Keratinocyte (primary cell): ENCODE results near the gene SLC1A3. TPM values are rescaled to one million over a fixed set of nuclear protein-coding genes. Genes with fewer than 3 reads are reported as not detected.
A peak's percentile ranks its signal among the peaks of the same experiment; 100 is the strongest.

Experiments
- DNase-seq: peaks from one replicate; pipeline ENCODE4 v3.0.0-alpha.2; 2011; ENCODE audit warnings: low read depth, missing footprints, low spot score
- FAIRE-seq: peaks from 2 replicates; lab custom pipeline; 2011; peaks lifted over from hg19 to GRCh38; lab: Jason Lieb, UNC
- H2AFZ ChIP-seq: 2 replicates; pipeline ENCODE4 v1.6.0; 2012; ENCODE audit warnings: low read length, control low read depth, inconsistent platforms; ENCODE audit not compliant: control insufficient read depth
- H3K27ac ChIP-seq: 2 replicates; pipeline ENCODE4 v1.5.1; 2011; ENCODE audit warnings: low read length; ENCODE audit not compliant: control insufficient read depth, insufficient read depth
- H3K27me3 ChIP-seq: 3 replicates; pipeline ENCODE4 v1.6.0; 2011; ENCODE audit warnings: low read length; ENCODE audit not compliant: control insufficient read depth, insufficient read depth; ENCODE audit errors: extremely low read depth
- H3K36me3 ChIP-seq, 2 experiments: 2 replicates in 1 of 2; 3 replicates in 1 of 2; pipeline ENCODE4 v1.5.1; 2011; ENCODE audit warnings: low read length in 2 of 2, mild to moderate bottlenecking in 1 of 2; ENCODE audit not compliant: control insufficient read depth in 2 of 2, insufficient read depth in 2 of 2; ENCODE audit errors: extremely low read depth in 1 of 2
- H3K4me1 ChIP-seq: 3 replicates; pipeline ENCODE4 v1.5.1; 2011; ENCODE audit warnings: low read length; ENCODE audit not compliant: control insufficient read depth, insufficient read depth; ENCODE audit errors: extremely low read depth
- H3K4me2 ChIP-seq: 3 replicates; pipeline ENCODE4 v1.6.0; 2011; ENCODE audit warnings: low read depth, low read length; ENCODE audit not compliant: control insufficient read depth, insufficient read depth; ENCODE audit errors: extremely low read depth
- H3K4me3 ChIP-seq, 3 experiments: fragments of 200-600 bp in 1 of 3; sonication (generic) in 1 of 3; 2 replicates in 2 of 3; 3 replicates in 1 of 3; pipeline ENCODE4 v1.5.1; 2011 to 2016; ENCODE audit warnings: low read length in 3 of 3, mild to moderate bottlenecking in 3 of 3, control low read depth in 2 of 3, inconsistent platforms in 1 of 3, low read depth in 1 of 3, mixed read lengths in 1 of 3, mixed run types in 1 of 3, moderate library complexity in 1 of 3; ENCODE audit not compliant: control insufficient read depth in 2 of 3, insufficient read depth in 2 of 3; ENCODE audit errors: extremely low read depth in 1 of 3
- H3K79me2 ChIP-seq: 2 replicates; pipeline ENCODE4 v1.6.0; 2012; ENCODE audit warnings: low read length; ENCODE audit not compliant: control insufficient read depth, insufficient read depth
- H3K9ac ChIP-seq: 3 replicates; pipeline ENCODE4 v1.6.0; 2011; ENCODE audit warnings: low read length; ENCODE audit not compliant: control insufficient read depth, insufficient read depth; ENCODE audit errors: extremely low read depth
- H3K9me1 ChIP-seq: 3 replicates; pipeline ENCODE4 v1.6.0; 2011; ENCODE audit warnings: low read length; ENCODE audit not compliant: control insufficient read depth, insufficient read depth; ENCODE audit errors: extremely low read depth
- H3K9me3 ChIP-seq: 2 replicates; pipeline ENCODE4 v1.5.1; 2012; ENCODE audit warnings: low read depth, low read length; ENCODE audit not compliant: control insufficient read depth
- H4K20me1 ChIP-seq: 3 replicates; pipeline ENCODE4 v1.6.0; 2011; ENCODE audit warnings: low read length; ENCODE audit not compliant: control insufficient read depth, insufficient read depth; ENCODE audit errors: extremely low read depth
- EZH2 ChIP-seq: IDR thresholded peaks from one replicate; pipeline ENCODE4 v1.6.1; 2012; ENCODE audit warnings: inconsistent platforms, mild to moderate bottlenecking, low read length, moderate library complexity
- dilution Hi-C: fragments of 300-500 bp; cut with MboI; formaldehyde crosslinking; loops from one replicate; pipeline ENCODE4 v1.7.0; 2020; ENCODE audit warnings: low sequenced_read_pairs; ENCODE audit not compliant: extremely low pct_ligation_motif_present
- polyA plus RNA-seq, 5 experiments: library from polyadenylated mRNA; depleted of rRNA in 3 of 5; stranded (reverse) in 3 of 5; stranded (forward) in 1 of 5; unstranded in 1 of 5; fragments of >200 nt; gene quantifications; 1 replicate in 1 of 5; 2 replicates in 3 of 5; 3 replicates in 1 of 5; pipeline versions ENCODE4 v1.2.1 to v1.2.3, GENCODE V29; 2011 to 2012; ENCODE audit warnings: missing spikeins in 2 of 5, low read depth in 1 of 5, low replicate concordance in 1 of 5
- TF ChIP-seq, protein P1 (sequence below), 3 experiments: IDR thresholded peaks in 1 of 3; conservative IDR thresholded peaks in 1 of 3; optimal IDR thresholded peaks in 1 of 3; 2 replicates in 2 of 3; 3 replicates in 1 of 3; pipeline versions ENCODE3 to v1.5.1; 2011; ENCODE audit warnings: low read length in 3 of 3, mild to moderate bottlenecking in 3 of 3, moderate library complexity in 2 of 3, control low read depth in 1 of 3, inconsistent platforms in 1 of 3; ENCODE audit not compliant: insufficient read depth in 2 of 3; ENCODE audit errors: extremely low read depth in 1 of 3

SLC1A3 gene
- polyA plus RNA-seq, 1 donor (not counting 4 experiments of a cell fraction or from before 2014, with no cell fraction given) = 22.2 TPM

DNA sequence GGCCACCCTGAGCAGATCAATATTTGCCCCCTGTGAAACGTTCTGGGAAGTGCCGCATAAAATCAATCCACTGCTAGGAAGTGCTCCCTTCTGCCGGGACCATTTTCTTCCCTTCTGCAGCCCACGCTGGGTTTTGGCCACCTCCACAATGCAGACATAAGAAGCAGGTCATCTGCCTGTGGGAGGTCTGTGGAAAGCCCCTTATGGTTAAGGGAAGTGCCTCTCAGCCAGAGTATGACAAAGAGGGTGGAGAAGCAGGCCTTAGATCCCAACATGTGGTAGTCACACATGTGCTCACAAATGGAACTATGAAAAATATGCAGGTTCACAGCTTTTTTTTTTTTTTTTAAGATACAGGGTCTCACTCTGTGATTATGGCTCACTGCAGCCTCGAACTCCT lies 82.8 kb downstream of the SLC1A3 start:
- DNase-seq = no peak
- dilution Hi-C loops = no loop called here
- H3K4me2 ChIP-seq = no peak overlapping the region
- H3K9me3 ChIP-seq = no peaks in the 10 kb centered on the region
- H3K4me3 ChIP-seq = no peak overlapping the region
- H3K79me2 ChIP-seq = no peaks in the 10 kb centered on the region
- peaks cover 23% of the 10 kb centered on the region for H3K4me1 ChIP-seq
- FAIRE-seq = no peak
- TF ChIP-seq, protein P1, sequence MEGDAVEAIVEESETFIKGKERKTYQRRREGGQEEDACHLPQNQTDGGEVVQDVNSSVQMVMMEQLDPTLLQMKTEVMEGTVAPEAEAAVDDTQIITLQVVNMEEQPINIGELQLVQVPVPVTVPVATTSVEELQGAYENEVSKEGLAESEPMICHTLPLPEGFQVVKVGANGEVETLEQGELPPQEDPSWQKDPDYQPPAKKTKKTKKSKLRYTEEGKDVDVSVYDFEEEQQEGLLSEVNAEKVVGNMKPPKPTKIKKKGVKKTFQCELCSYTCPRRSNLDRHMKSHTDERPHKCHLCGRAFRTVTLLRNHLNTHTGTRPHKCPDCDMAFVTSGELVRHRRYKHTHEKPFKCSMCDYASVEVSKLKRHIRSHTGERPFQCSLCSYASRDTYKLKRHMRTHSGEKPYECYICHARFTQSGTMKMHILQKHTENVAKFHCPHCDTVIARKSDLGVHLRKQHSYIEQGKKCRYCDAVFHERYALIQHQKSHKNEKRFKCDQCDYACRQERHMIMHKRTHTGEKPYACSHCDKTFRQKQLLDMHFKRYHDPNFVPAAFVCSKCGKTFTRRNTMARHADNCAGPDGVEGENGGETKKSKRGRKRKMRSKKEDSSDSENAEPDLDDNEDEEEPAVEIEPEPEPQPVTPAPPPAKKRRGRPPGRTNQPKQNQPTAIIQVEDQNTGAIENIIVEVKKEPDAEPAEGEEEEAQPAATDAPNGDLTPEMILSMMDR (optimal IDR thresholded peaks at IDR 0.05 in 1 of 3, IDR thresholded peaks at IDR 0.05 in 1 of 3, conservative IDR thresholded peaks at IDR 0.05 in 1 of 3; ENCODE audit: extremely low read depth in 1 of 3, insufficient read depth in 2 of 3, low read length in 3 of 3) = no peak
- no peak for TF ChIP-seq EZH2
- H3K27me3 ChIP-seq = no peaks in the 10 kb centered on the region
- H4K20me1 ChIP-seq = no peaks in the 10 kb centered on the region
- no peak overlapping the region for H3K9ac ChIP-seq
- H3K9me1 ChIP-seq = no peaks in the 10 kb centered on the region
- peaks cover 0 to 2% of the 10 kb centered on the region in 2 experiments for H3K36me3 ChIP-seq
- H2AFZ ChIP-seq = no peak overlapping the region
- no peak overlapping the region for H3K27ac ChIP-seq

DNA sequence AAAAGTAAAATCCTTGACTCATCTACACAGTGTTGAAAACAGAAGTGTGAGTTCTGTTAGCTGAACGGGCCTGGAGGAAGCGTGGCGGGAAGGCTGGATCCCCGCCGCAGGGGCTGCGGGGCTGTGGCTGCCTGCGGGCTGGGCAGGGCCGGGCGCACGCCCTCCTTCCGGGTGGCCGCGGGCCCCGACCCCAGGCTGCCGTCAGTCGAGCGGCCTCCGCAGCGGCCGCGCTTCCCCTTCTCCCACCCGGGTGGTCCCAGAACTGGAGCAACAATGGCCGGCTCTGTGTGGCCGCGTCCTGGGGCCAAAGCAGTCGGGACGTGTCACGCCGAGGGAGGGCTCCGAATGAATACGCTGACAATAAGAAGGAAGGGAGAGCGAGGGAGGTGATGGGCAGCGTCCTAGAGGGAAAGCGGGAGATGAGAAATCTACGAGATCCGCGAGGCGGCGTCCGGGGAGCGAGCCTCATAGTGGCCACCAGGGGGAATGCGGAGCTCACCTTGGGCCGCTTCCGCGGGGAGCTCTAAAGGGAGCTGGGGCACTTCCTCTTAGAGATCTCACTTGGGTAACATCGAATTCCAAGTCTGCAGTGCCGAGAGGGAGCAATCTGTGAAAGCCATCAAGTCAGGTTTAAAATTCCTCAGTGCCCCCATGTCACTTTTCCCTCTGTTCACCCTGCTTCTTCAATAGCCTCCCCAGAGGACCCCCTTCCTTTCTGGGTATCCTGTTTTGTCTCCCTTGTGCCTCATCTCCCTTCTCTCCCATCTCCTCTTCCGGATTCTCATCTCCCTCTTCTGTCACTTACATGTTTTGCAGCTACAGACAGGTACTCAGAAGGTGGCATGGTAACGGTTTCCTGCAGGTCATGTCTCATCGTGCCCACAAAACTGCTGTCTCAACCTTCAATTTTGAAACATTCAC lies 83.9 kb downstream of the SLC1A3 start:
- TF ChIP-seq, protein P1 (optimal IDR thresholded peaks at IDR 0.05 in 1 of 3, IDR thresholded peaks at IDR 0.05 in 1 of 3, conservative IDR thresholded peaks at IDR 0.05 in 1 of 3; ENCODE audit: extremely low read depth in 1 of 3, insufficient read depth in 2 of 3, low read length in 3 of 3) = peak; percentile 75 to 97 (median 83)
- TF ChIP-seq EZH2 = no peak
- H3K36me3 ChIP-seq = peaks cover 0 to 2% of the 10 kb centered on the region in 2 experiments
- peak overlapping the region; percentile 70 for H3K9ac ChIP-seq
- no peaks in the 10 kb centered on the region for H3K9me3 ChIP-seq
- H4K20me1 ChIP-seq = no peaks in the 10 kb centered on the region
- H3K27me3 ChIP-seq = no peaks in the 10 kb centered on the region
- H3K4me3 ChIP-seq = peak overlapping the region; percentile 44 to 70 (median 64)
- no peaks in the 10 kb centered on the region for H3K9me1 ChIP-seq
- peak overlapping the region; percentile 66 for H2AFZ ChIP-seq
- peak overlapping the region; percentile 50 for H3K27ac ChIP-seq
- peak; percentile 56 for DNase-seq
- dilution Hi-C loops = no loop called here
- H3K4me1 ChIP-seq = peaks cover 23% of the 10 kb centered on the region
- FAIRE-seq = peak; percentile 41
- no peaks in the 10 kb centered on the region for H3K79me2 ChIP-seq
- H3K4me2 ChIP-seq = peak overlapping the region; percentile 75
